Uterus (tissue), 2 donors: ENCODE measurements around the gene ZNF598.

ENCODE experiments used
- CTCF ChIP-seq, 4 experiments: fragments of 200-600 bp in 2 of 4; fragments of 450-650 bp in 2 of 4; sonication (generic) in 2 of 4; IDR thresholded peaks; one replicate each; pipeline ENCODE4 v1.5.1; 2016 to 2019; ENCODE audit warnings: antibody characterized with exemption in 4 of 4, mild to moderate bottlenecking in 2 of 4, moderate library complexity in 1 of 4
- POLR2A ChIP-seq, 2 donors: fragments of 450-650 bp; IDR thresholded peaks; one replicate each; pipeline ENCODE4 v1.6.1; 2016; ENCODE audit warnings: antibody characterized with exemption in 2 of 2, mild to moderate bottlenecking in 1 of 2, moderate library complexity in 1 of 2

DNA sequence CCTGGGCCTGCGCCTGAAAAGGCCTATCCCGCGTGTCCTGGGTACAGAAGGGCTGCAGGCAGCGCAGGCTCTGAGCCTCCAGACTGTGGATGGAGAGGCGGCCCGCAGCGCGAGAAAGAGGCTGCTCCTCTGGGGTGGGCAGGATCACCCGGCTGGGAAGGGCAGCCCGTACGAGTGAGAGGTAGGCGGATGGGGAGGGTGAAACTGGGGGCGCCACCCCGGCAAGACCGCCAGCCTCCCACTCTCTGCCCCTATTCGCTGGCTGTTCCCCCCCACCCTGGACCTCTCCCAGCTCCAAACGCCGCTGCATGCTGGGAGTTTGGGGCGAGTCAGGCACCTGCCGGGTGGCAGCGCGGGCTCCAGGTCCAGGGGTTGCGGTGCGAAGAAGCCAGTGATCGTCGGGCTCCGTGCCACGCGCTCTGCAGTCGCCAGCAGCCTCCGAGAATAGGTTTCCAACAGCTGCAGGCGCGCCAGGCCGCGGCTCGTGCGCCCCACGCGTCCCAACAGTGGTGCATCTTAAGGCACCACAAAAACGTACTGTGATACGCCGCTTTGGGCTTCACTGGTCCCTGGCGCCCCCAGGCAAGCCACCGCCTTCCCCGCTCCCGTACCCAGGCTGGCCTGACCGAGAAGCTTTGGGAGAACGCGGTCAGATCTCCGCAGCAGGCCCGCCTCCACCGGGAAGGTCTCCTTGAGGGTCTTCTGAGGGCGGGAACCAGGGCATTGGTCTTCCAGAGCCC lies 29.4 kb downstream of the ZNF598 start:
- TF ChIP-seq CTCF (IDR thresholded peaks at IDR 0.05), result no peak
- no peak for TF ChIP-seq POLR2A (IDR thresholded peaks at IDR 0.05)
